Testis (tissue), 3 donors: Measurements from ENCODE around the gene EREG. TPM values are rescaled to one million over a fixed set of nuclear protein-coding genes. Genes with fewer than 3 reads are reported as not detected.

Experiments used
- DNase-seq: peaks from one replicate; pipeline ENCODE4 v3.0.0-alpha.2; 2019
- H3K27ac ChIP-seq, 2 donors: fragments of 200-600 bp; sonication (generic); one replicate each; pipeline ENCODE4 v1.5.1; 2019
- H3K27me3 ChIP-seq: fragments of 200-600 bp; sonication (generic); one replicate; pipeline ENCODE4 v1.5.1; 2019
- H3K36me3 ChIP-seq: fragments of 200-600 bp; sonication (generic); one replicate; pipeline ENCODE4 v1.5.1; 2017; ENCODE audit warnings: low read depth; ENCODE audit errors: missing control alignments
- H3K4me1 ChIP-seq: fragments of 200-600 bp; sonication (generic); one replicate; pipeline ENCODE4 v1.5.1; 2019
- H3K4me3 ChIP-seq, 2 donors: fragments of 200-600 bp; sonication (generic); one replicate each; pipeline ENCODE4 v1.5.1; 2017 to 2019
- H3K9me3 ChIP-seq: fragments of 200-600 bp; sonication (generic); one replicate; pipeline ENCODE4 v1.5.1; 2017
- POLR2A ChIP-seq: fragments of 450-650 bp; IDR thresholded peaks from one replicate; pipeline ENCODE4 v1.6.1; 2017; ENCODE audit warnings: antibody characterized with exemption, mild to moderate bottlenecking, moderate library complexity
- WGBS, 2 donors: methylation state at CpG; one replicate each; pipeline ENCODE4 v1.1.5; 2018; 5-methylcytosine and 5-hydroxymethylcytosine counted together
- intact Hi-C: fragments of 100-400 bp; cut with DNase I; formaldehyde crosslinking; loops from one replicate; pipeline ENCODE4 v1.15.1; 2023; ENCODE audit warnings: low total_unique reads
- polyA plus RNA-seq: library from polyadenylated mRNA; stranded (reverse); fragments of 350-450 nt; fragmentation: Illumina TruSeq; extraction: RNeasy Lipid Tissue Mini Kit (QIAGEN cat#74804); gene quantifications from one replicate; pipeline ENCODE4 v1.2.3, GENCODE V29; 2014; ENCODE audit warnings: low read depth, low replicate concordance; ENCODE audit not compliant: insufficient read depth
- total RNA-seq, 2 donors: library from RNA; depleted of rRNA; stranded (reverse); fragments of >200 nt; gene quantifications; one replicate each; pipeline ENCODE4 v1.2.3, GENCODE V29; 2016
- TF ChIP-seq, protein P1 (sequence below), 3 experiments: fragments of 450-650 bp in 2 of 3; fragments of 200-600 bp in 1 of 3; sonication (generic) in 1 of 3; IDR thresholded peaks; one replicate each; pipeline ENCODE4 v1.5.1; 2016 to 2019; ENCODE audit warnings: antibody characterized with exemption in 3 of 3, mild to moderate bottlenecking in 2 of 3, moderate library complexity in 1 of 3

EREG gene
- total and polyA plus RNA-seq, 3 donors from 2014 or later = 0.37 TPM; not detected in 2

DNA sequence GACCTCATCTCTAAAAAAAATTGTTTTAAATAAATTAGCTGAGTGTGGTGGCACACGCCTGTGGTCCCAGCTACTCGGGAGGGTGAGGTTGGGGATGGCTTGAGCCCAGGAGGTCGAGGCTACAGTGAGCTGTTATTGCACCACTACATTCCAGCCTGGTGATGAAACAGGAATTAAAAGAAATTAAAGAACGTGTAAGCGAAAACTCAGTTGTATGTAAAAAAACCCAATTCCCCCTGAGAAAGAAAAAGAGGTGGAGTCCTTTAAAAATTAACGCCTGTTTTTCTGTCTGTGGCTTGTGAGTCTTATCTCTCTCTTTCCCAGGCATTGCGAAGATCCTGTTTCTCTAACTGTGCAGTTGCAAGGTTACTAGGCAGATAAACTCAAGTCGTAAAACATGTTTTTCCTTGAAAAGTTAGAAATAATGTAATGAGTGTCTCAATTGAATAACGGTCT, 34.6 kb upstream of the EREG start:
- DNase-seq = no peak
- TF ChIP-seq, protein P1, sequence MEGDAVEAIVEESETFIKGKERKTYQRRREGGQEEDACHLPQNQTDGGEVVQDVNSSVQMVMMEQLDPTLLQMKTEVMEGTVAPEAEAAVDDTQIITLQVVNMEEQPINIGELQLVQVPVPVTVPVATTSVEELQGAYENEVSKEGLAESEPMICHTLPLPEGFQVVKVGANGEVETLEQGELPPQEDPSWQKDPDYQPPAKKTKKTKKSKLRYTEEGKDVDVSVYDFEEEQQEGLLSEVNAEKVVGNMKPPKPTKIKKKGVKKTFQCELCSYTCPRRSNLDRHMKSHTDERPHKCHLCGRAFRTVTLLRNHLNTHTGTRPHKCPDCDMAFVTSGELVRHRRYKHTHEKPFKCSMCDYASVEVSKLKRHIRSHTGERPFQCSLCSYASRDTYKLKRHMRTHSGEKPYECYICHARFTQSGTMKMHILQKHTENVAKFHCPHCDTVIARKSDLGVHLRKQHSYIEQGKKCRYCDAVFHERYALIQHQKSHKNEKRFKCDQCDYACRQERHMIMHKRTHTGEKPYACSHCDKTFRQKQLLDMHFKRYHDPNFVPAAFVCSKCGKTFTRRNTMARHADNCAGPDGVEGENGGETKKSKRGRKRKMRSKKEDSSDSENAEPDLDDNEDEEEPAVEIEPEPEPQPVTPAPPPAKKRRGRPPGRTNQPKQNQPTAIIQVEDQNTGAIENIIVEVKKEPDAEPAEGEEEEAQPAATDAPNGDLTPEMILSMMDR (IDR thresholded peaks at IDR 0.05) = no peak
- TF ChIP-seq POLR2A = no peak
- WGBS, 2 donors = 38 to 47% methylated on average over 9 of the region's 9 CpGs
- Histone ChIP-seq H3K4me1 (no peaks in the 10 kb centered on the region), H3K36me3 (no peaks in the 10 kb centered on the region), H3K27me3 (no peaks in the 10 kb centered on the region), H3K4me3 (no peak overlapping the region), H3K27ac (no peak overlapping the region), H3K9me3 (no peaks in the 10 kb centered on the region)
- intact Hi-C loops = no loop called here

DNA sequence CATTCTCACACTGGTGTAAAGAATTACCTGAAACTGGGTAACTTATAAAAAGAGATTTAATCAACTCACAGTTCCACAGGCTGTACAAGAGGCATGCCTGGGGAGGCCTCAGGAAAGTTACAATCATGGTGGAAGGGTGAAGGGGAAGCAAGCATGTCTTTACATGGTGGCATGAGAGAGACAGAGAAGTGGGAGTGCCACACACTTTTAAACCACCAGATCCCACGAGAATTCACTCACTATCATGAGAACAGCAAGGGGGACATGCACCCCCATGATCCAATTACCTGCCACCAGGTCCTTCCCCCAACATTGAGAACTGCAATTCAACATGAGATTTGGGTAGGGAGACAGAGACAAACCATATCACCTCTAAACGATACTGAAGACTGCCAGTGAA, 33.7 kb upstream of the EREG start:
- Histone ChIP-seq H3K4me3 (no peak overlapping the region), H3K27me3 (no peaks in the 10 kb centered on the region), H3K36me3 (no peaks in the 10 kb centered on the region), H3K9me3 (no peaks in the 10 kb centered on the region), H3K4me1 (no peaks in the 10 kb centered on the region), H3K27ac (no peak overlapping the region)
- no peak for DNase-seq
- 72% methylated on average over 2 of the region's 2 CpGs for WGBS, 2 donors
- TF ChIP-seq POLR2A = no peak
- TF ChIP-seq, protein P1 (IDR thresholded peaks at IDR 0.05) = no peak
- intact Hi-C loops = no loop called here

DNA sequence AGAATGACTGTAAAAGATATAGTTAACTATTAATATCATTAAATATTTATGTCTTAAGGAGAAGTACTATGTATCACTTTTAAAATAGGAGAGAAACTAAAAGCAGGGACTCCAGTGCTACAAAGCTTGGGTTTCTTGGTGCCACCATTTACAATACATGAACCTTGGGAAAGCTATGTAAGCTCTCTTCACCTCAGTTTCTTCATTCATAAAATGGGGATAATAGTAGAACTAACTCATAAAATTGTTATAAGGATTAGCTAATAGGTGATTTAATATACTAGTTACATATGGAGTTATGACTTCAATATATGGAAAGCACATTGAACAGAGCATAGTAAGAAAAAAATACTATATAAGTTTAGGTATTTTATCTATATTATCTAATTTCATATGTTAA, 33.0 kb upstream of the EREG start:
- DNase-seq = no peak
- intact Hi-C loops = no loop called here
- Histone ChIP-seq H3K9me3 (no peaks in the 10 kb centered on the region), H3K27ac (no peak overlapping the region), H3K36me3 (no peaks in the 10 kb centered on the region), H3K4me1 (no peaks in the 10 kb centered on the region), H3K27me3 (no peaks in the 10 kb centered on the region), H3K4me3 (no peak overlapping the region)
- TF ChIP-seq, protein P1 (IDR thresholded peaks at IDR 0.05) = no peak
- TF ChIP-seq POLR2A = no peak

DNA sequence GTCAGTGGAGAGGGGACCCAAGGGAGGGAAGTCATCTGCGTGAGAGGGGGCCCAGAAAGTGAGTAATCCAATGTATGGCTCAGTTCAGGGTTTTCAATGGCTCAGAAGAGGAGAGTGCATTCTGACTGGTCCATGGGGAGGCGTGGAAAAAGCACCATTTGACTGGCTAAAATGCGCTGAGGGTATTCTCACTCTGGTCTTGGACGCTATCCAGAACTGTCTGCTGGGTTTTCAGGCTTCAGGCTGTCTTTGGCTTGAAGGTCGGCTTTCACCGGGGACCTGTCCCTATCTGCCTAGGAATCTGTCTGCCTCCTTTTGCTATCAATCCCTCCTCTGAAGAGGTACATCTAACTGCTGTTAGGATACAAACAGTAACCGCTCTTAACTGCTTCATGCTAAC, 30.3 kb upstream of the EREG start:
- Histone ChIP-seq H3K4me3 (no peak overlapping the region), H3K9me3 (no peaks in the 10 kb centered on the region), H3K27ac (no peak overlapping the region), H3K36me3 (no peaks in the 10 kb centered on the region), H3K4me1 (no peaks in the 10 kb centered on the region), H3K27me3 (no peaks in the 10 kb centered on the region)
- 49 to 73% methylated on average over 7 of the region's 7 CpGs for WGBS, 2 donors
- DNase-seq = no peak
- TF ChIP-seq, protein P1 (IDR thresholded peaks at IDR 0.05) = no peak
- TF ChIP-seq POLR2A = no peak
- intact Hi-C loops = no loop called here

DNA sequence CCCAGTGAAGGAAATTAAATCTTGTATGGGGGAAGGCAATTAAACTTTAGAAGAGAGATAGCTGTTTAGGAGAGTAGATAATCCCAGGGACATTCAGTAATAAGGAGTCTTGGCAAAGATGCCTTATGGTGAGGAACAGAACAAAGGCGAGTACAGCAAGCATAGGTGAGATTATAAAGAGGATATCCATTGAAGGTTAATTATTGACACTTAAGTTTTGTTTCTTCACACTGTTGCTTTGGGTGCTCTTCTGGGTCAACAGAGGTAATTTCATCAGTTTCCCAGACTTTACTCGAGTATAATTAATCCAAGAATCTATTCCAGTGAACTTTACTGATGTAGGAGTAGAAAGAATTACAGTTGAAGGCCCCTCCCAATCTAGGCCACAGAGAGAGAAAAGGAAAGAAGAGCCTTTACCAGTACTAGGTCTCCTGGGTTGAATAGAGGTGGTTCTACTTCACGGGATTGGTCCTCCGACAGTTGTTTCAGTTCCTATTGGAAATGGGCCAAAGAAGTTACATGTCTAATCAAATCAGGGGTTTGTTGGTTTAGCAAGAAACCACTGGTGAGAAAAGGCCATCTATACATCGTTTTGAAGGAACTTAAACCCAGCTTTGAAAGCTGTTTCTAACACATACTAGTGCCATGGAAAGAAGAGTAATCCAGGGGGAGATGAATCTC, 29.5 kb upstream of the EREG start:
- H3K36me3 ChIP-seq = no peaks in the 10 kb centered on the region
- intact Hi-C loops = no loop called here
- H3K4me3 ChIP-seq = no peak overlapping the region
- no peaks in the 10 kb centered on the region for H3K4me1 ChIP-seq
- no peaks in the 10 kb centered on the region for H3K27me3 ChIP-seq
- no peak for TF ChIP-seq POLR2A
- TF ChIP-seq, protein P1 (IDR thresholded peaks at IDR 0.05) = no peak
- no peak for DNase-seq
- no peak overlapping the region for H3K27ac ChIP-seq
- no peaks in the 10 kb centered on the region for H3K9me3 ChIP-seq
- WGBS, 2 donors = 56 to 59% methylated on average over 5 of the region's 5 CpGs
